NCI-H526 treated with DMSO at 0.1 percent for 48 hours (cell line): ENCODE results near the gene ZNF878.
A peak's percentile ranks its signal among the peaks of the same experiment; 100 is the strongest.
"Not testable (repeated sequence)": the region's sequence is repeated elsewhere in the genome, so short reads cannot be mapped to it uniquely, and the experiment has no call there.

ENCODE experiments used
- DNase-seq: peaks from one replicate; lab custom pipeline; 2025; lab: John Stamatoyannopoulos, UW

Gene ZNF878

GRCh38 chr19:12052497-12053169, at the start of gene ZNF878:
Gene ZNF878, minus strand, starts transcription at chr19:12052961. Its CDS starts 160 bp downstream, at chr19:12052801.
- DNase-seq: peak; percentile 79

GRCh38 chr19:12098040-12098439, 45.3 kb upstream of the ZNF878 start:
- no peak for DNase-seq

- DNase-seq: no peak
Measured at GRCh38 chr19:12095111-12095790, 42.5 kb upstream of the ZNF878 start.

- no peak for DNase-seq
Measured at GRCh38 chr19:12093777-12094176, 41.0 kb upstream of the ZNF878 start.

- no peak for DNase-seq
Measured at GRCh38 chr19:12092956-12093355, 40.2 kb upstream of the ZNF878 start.

GRCh38 chr19:12092065-12092867, 39.5 kb upstream of the ZNF878 start:
- DNase-seq: no peak

DNA sequence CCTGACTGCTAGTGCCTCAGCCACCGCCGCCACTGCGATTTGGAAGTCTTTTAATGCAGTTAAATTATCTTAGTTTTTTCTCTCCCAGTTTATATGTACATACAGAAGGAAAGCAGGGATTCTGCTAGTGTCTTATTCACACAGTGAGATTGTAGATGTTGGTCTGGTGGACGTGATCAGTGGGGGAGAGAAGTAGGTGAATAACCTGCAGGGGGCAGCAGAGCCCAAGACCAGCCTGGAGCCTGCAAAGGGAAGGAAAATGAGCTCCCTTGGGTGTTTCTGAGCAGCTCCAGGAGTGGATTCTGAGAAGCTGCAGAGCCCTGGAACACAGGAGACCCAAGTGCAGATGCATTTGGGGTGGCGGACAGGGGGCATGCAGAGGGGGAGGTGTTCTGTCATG, 38.0 kb upstream of the ZNF878 start:
- DNase-seq: peak; percentile 6

DNA sequence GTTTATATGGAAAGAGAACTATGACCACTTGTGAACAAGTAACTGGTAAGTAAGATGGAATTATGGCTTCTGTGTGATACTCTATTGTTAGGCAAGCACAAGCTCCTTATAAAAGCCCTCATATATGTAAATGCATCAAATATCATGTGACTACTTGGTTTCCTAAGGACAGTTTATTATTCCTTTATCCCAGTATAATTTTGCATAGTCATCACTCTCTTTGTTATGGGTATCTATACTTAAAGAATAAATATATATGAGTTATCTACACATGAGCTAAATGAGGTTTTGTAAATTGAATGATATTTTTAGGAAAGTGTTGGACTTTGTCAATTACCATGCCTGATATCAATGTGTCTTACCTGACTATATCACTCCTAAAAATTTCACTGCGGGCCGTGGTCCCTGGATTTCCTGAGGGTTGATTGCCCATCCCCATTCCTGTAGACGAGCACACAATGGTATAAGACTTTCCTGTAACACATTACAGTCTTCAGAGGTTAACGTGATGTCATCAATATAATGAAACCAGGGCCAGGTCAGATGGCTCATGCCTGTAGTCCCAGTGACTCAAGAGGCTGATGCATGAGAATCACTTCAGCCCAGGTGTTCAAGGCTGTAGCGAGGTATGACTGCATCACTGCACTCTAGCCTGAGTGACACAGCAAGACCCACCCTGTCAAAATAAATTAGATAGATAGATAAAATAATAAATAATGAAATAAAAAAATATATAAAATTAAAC, 32.5 kb upstream of the ZNF878 start:
- DNase-seq: no peak

- not testable (repeated sequence) for DNase-seq
Measured at GRCh38 chr19:12083336-12083735, 30.6 kb upstream of the ZNF878 start.

DNA sequence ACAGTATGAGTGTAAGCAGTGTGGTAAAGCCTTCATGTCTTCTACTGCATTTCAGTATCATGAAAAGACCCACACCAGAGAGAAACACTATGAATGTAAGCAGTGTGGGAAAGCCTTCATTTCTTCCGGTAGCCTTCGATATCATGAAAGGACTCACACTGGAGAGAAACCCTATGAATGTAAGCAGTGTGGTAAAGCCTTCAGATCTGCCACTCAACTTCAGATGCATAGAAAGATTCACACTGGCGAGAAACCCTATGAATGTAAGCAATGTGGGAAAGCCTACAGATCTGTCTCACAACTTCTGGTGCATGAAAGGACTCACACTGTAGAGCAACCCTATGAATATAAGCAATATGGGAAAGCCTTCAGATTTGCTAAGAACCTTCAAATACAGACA, 24.6 kb upstream of the ZNF878 start:
- DNase-seq: no peak

DNA sequence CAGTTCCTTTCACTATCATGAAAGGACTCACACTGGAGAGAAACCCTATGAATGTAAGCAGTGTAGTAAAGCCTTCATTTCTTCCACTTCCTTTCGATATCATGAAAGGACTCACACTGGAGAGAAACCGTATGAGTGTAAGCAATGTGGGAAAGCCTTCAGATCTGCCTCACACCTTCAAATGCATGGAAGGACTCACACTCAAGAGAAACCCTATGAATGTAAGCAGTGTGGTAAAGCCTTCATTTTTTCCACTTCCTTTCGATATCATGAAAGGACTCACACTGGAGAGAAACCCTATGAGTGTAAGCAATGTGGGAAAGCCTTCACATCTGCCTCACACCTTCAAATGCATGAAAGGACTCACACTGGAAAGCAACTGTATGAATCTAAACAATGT, 23.6 kb upstream of the ZNF878 start:
- not testable (repeated sequence) for DNase-seq

DNA sequence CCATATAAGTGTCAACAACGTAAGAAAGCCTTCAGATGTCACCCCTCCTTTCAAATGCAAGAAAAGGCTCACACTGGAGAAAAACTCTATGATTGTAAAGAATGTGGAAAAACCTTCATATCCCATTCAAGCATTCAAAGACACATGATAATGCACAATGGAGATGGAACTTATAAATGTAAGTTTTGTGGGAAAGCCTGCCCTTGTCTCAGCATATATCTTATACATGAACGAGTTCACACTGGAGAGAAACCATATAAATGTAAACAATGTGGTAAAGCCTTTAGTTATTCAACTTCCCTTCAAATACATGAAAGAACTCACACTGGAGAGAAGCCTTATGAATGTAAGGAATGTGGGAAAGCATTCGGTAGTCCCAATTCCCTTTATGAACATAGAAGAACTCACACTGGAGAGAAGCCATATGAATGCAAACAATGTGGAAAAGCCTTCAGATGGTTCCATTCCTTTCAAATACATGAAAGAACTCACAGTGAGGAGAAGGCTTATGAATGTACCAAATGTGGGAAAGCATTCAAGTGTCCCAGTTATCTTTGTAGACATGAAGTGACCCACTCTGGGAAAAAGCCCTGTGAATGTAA, 22.9 kb upstream of the ZNF878 start:
- no peak for DNase-seq

- DNase-seq: peak; percentile 39
Measured at GRCh38 chr19:12064590-12065538, 12.1 kb upstream of the ZNF878 start, which contains the start of gene ZNF844. Gene ZNF844, plus strand, starts transcription at chr19:12064731. Its CDS starts 143 bp downstream, at chr19:12064874.

GRCh38 chr19:12055784-12056183, 3.0 kb upstream of the ZNF878 start:
- no peak for DNase-seq

DNA sequence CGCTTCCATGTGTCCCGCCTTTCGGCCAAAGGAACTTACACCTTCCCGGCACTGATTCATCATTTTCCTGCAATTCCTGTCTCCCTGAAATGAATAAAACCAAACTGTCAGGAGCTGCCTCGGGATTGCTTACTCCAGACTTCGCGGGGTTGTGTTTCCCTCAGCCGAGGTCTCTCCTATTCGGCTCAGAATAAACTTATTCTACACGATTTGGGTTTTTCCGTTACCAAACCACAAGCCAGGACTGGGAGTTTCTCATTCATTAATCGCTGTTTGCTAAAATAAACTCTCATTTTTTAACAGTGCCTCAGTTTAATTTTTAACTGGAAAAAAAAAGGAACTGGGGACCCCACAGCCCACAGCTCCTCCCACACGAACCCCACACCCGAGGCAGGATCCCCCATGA, 667 bp downstream of the ZNF878 start:
- DNase-seq: no peak

GRCh38 chr19:12047868-12048267, 4.9 kb downstream of the ZNF878 start:
- no peak for DNase-seq

GRCh38 chr19:12043752-12044422, 8.9 kb downstream of the ZNF878 start:
- no peak for DNase-seq

DNA sequence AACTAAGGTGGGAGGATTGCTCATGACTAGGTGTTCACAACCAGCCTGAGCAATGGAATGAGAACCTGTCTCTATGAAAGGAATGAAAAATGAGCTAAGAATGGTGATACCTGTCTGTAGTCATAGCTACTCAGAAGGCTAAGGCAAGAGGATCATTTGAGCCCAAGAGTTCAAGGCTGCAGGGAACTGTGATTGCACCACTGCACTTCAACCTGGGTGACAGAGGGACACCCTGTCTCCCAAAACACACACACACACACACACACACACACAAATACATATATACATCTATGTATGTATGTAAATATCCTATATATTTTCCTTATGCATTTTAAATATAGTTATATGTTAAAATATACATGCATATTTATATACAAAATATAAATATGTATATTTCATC, 9.9 kb downstream of the ZNF878 start:
- no peak for DNase-seq

GRCh38 chr19:12035220-12036172, 17.3 kb downstream of the ZNF878 start, which contains the start of gene ZNF433:
Gene ZNF433, minus strand, starts transcription at chr19:12035679. Its CDS starts 140 bp downstream, at chr19:12035539.
- peak; percentile 75 for DNase-seq
